ENCODE data around the gene UBE2F.
"Not testable (repeated sequence)": the region's sequence is repeated elsewhere in the genome, so short reads cannot be mapped to it uniquely, and the experiment has no call there.

The UBE2F gene

DNA sequence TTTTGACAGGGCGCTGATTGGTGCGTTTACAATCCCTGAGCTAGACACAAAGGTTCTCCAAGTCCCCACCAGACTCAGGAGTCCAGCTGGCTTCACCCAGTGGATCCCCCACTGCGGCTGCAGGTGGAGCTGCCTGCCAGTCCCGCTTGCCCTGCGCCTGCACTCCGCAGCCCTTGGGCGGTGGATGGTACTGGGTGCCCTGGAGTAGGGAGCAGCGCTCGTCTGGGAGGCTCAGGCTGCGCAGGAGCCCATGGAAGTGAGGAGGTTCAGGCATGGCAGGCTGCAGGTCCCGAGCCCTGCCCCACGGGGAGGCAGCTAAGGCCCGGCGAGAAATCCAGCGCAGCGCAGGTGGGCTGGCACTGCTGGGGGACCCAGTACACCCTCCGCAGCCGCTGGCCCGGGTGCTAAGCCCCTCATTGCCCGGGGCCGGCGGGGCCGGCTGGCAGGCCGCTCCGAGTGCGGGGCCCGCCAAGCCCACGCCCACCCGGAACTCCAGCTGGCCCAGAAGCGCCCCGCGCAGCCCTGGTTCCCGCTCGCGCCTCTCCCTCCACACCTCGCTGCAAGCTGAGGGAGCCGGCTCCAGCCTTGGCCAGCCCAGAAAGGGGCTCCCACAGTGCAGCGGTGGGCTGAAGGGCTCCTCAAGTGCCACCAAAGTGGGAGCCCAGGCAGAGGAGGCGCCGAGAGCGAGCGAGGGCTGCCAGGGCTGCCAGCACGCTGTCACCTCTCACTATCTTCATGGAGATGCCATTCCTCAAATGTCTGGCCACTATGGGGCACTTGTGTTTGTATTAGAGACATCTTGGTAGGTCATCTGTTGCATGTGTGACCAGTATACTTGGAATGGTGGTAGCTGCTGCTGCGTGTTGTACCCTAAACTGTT is 91.1 kb downstream of the UBE2F start:
- not testable (repeated sequence) for DNase-seq

DNA sequence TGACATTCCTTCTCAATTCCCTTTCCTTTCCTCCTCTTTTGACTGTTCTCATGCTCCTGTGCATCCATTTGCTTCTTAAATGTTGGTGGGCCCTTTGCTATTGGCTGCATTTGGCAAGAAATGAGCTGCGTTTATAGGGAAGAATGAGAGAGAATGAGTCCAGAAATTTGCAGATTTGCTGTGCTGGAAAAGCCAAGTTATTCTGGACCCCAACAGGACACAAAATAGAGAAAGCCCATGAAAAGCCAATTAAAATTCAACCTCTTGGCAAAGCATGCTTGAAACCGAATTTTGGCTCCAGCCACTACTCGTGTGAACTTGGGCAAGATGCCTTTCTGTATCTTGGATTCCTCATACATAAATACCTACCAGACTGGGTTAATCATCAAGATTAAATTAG is 92.7 kb downstream of the UBE2F start:
- DNase-seq = no peak

DNA sequence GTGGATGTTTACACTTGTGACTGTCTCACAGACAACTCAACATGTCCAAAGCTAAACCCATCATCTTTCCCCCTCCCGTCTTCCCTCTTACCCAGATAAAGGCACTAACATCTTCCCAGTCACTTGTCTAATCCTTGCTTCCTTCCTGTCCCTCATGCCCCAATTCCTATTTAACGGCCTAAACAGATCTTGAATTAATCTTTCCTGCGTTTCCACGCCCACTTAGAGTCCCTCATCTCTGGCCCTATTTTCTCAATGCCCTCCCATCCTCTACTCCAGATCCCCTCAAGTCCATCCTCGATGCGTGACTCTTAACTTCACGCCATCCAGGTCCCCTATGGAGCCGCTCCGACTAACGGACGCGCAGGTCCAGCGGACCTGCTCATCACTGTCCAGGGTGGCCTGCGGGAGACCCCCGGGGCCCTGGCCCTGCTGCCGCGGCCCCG is 93.3 kb downstream of the UBE2F start:
- DNase-seq = no peak

DNA sequence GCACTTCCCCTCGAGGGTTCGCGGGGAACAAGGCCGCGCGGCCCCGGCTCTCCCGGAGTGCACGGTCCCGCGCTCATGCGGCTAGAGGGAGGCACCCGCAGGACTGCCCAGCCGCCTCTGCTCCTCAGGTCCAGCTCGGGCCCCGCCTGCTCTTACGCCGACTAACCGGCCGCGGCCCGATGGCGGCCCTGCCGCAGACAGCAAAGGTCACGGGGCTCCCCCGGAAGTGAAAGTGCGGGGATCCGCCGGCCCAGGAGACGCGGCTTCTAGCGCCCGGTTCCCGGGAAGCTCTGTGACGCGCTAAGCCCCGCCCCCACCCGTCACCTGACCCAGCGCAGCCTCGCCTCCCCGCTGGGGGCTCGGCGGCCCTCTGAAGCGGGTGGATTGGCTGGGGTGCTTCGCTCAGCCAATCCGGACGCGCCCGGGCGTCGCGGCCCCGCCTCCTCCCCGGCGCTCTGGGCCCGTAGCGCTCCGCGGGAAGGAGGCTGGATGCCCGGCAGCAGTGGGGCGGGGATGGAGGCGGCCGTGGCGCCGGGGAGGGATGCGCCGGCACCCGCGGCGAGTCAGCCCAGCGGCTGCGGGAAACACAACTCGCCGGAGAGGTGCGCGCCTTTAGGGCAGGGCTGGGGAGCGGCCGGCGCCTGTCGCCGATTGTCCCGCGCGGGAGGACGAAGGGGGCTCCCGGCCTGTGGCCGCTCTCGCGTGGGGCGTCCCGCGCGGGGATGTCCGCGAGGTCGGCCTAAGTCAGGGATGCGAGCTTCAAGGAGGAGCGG is 93.9 kb downstream of the UBE2F start, which contains the start of gene SCLY:
Gene SCLY, plus strand, starts transcription at position 460 of the 773 bp plus-strand sequence. Its CDS starts 54 bp downstream, at position 514.
- peak; percentile 87 to 96 (median 92) for DNase-seq

DNA sequence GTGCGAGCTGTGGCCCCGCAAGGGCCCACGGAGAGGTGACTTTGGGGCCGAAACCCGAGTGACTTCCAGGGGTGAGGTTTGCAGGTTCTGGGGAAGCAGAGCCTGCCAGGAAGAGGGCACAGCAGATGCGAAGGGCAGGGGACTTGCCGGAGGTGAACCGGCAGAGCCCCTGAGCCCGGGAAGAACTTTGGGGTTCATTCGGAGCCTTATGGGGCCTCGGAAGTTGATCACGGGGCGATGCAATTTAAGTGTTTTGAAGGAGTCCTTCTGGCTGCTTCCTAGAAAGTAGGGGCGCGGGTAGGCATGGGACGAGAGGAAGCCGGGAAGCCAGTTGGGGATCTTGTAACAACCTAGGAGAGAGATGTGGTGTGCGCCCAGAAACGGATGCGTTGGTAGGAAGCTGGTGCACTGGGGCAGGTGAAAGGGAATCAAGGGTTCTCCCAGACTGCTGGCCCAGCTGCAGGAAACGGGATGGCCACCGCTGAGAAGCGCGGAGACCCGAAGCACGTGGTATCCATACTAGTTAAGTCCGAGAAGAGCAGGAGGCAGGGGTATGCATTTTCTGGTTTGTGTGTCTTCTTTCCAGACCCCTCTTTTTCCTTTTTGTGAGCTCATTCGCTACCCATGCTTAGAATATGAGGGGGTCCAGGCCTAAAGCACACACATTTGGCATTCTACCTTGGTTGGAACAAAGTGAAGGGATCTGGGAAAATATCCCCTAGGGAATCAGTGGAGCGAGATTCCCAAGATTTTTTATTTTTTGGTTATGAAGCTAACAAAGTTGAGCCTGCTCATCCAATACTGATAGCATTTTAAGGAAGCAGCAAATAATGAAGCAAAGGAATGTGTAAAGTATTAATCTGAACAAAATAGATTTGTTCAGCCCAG is 94.7 kb downstream of the UBE2F start:
- DNase-seq = no peak

DNA sequence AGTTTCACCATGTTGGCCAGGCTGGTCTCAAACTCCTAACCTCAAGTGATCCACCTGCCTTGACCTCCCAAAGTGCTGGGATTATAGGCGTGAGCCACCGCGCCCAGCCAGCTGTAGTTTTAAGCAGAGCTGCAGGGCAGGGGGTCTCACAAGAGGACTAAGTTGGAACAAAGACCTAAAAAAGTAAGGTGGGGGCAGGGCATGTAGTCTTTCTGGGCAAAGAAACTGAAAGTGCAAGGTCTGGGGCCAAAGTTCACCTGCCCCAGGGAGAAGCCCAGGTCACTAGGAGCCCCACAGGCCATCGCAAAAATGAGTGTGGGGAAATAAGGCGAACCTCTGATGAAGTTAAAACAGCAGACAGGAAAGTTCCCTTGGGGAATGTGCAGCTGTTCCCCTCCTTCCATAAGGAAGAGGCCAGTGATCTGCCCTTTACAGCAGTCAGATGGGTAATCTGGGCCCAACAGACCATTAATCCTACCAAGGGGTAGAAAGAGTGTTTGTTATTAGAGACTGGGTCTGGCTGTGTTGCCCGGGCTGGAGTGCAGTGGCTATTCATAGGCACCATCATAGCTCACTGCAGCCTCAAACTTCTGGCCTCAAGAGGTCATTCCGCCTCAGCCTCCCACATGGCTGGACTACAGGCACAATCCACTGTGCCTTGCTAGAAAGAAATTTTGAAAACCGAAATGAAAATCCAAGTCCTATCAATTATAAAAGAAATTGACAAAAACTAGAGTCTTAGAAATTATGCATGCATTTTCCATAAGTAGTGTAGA is 96.8 kb downstream of the UBE2F start:
- no peak for DNase-seq

DNA sequence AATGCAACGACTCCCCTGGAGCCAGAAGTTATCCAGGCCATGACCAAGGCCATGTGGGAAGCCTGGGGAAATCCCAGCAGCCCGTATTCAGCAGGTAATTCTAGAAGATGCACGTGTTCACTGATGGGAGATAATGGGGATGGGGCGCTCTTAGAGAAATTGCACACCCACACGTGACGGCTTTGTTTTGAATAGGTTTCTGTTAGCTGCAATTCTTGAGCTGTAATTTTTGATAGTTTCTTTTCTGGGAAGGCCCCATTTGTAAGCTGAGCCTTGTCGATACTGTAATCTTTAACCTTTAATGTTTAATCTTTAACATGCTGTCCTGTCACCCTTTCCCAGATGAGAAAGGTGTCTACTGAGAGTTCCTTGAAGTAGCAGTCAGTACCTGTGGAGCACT is 97.6 kb downstream of the UBE2F start:
- no peak for DNase-seq

DNA sequence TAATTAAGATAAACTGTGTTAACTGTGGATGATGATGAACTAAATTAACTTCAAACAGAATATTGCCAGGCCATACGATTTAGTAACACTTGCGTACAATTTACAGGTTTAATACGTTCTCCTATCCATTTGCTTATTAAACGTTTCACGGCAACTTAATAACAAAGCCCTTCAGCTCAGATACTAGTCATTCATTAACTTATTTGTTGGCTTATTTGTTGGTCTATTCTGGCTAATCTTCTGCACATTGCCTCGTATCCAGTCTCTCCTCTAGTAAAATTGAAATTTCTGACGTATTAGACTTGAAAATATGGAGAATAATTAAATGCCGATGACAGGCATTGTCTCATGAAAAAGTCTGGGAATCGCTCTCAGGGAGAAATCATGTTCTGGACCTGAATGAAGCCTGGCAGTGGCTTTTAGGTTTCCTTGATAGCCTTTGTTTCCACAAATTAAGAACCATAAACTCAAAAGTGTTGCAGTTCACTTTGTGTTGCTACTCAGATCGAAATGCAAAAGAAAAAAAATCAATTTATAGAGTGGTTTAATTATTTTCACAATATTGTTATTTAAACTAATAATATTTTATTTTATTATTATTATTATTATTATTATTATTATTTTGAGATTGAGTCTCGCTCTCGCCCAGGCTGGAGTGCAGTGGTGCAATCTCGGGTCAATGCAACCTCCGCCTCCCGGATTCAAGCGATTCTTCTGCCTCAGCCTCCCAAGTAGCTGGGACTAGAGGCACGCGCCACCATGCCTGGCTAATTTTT is 98.4 kb downstream of the UBE2F start:
- no peak for DNase-seq

DNA sequence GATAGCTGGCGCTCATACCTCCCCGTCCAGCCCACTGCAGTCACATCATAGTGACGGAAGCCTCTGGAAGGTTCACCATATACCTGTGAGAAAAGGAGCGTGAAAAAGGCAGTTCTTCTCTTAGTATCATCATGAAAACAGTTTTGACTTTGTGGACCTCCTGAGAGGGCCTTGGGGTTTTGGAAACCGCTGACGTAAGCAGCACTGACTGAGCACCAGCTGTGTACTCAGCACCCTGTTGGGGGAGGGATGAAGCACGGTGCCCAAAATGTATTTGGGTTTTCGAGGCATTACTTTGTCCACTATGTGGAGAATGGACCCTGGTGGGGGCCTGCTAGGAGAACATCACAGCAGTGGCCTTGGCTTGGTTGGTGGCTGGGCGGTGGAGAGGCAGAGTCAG is 99.4 kb downstream of the UBE2F start:
- no peak for DNase-seq

DNA sequence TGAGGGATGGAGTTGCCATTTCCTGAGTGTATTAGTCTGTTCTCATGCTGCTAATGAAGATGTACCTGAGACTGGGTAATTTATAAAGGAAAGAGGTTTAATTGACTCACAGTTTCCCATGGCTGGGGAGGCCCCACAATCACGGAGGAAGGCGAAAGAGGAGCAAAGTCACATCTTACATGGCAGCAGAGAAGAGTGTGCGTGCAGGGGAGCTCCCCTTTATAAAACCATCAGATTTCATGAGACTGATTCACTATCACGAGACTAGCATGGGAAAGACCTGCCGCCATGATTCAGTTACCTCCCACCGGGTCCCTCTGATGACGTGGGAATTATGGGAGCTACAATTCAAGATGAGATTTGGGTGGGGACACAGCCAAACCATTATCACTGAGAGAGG is 99.9 kb downstream of the UBE2F start:
- DNase-seq = not testable (repeated sequence)

DNA sequence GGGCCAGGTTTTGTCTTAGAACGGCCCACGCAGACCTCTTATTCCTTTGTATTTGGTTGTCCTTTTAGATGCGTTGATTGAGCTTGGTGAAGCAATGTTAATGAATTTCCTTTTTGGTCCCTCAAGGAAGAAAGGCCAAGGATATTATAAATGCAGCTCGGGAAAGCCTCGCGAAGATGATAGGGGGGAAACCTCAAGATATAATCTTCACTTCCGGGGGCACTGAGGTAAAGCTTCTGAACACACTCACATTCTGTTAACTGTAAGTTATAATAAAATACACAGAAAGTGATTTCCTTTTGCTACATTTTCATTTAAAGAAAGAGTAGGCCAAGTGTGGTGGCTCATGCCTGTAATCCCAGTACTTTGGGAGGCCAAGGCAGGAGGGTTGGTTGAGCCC is 101.1 kb downstream of the UBE2F start:
- no peak for DNase-seq

DNA sequence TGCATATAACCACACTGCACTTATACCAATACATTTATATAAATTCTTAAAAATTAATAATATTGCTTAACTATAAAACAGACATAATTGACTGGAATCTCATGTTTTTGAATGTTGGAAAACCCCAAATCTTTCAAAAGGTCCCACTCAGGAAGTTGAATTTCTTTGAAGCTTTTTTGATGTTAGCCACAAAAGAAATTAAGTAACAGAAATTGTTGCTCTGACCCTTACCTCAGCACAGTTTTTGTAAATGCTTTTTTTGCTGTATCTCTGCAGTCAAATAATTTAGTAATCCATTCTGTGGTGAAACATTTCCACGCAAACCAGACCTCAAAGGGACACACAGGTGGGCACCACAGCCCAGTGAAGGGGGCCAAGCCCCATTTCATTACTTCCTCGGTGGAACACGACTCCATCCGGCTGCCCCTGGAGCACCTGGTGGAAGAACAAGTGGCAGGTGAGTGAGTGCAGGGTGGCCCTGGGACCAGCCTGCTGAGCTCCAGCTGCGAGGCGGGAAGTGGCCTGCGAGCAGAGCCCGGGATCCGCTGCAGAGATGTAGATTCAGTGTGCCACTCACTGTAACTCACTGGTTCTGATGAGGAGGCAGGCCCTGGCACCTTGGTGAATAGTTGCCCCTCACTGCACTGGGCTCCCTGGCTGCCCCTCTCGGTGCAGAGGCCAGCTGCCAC is 102.4 kb downstream of the UBE2F start:
- DNase-seq = no peak

DNA sequence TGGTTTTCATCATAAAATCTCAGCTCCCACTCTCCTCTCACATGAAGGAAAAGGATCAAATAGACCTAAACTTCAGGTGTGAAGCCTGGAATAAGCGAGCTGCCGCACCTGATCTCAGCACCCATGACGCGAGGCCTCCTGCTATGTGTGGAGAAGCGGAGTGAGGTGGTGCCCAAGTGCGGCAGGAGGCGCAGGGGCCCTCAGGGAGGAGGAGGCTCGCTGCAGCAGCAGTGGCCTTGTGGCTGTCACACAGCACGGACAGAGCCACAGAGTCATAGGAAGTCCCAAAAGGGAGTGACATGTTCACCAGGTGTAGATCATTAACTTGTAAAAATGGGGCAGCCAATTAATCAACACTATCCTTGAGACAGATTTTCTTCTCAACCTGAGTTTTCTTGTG is 103.1 kb downstream of the UBE2F start:
- DNase-seq = no peak

DNA sequence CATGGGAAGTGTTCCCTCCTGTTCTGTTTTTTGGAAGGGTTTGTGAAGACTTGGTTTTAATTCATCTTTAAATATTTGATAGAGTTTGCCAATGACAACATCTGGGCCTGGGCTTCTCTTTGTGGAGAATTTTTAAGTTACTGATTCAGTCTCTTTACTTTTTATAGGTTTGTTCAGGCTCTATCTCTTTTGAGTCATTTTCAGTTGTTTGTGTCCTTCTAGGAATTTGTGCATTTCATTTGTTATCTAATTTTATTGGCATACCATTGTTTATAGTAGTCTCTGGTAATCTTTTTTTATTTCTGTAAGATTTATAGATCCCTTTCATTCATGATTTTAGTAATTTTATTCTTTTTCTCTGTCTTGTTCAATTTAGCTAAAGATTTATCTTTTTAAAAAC is 108.6 kb downstream of the UBE2F start:
- DNase-seq = no peak

DNA sequence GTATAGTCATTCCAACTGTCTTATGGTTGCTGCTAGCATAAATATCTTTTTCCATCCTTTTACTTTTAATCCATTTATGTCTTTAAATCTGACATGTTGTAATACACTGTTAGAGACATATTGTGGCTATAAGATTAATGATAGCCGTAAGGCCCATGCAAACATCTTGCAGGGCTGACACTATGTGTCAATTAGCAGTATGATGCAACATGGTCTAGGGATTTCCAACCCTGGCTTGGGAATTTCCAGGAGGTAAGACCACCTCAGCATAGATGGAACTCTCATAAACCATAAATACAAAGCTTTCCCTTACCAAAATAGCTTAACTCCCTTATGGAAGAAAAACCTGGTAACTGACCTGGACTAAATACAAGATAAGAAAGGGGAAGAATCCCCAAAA is 110.5 kb downstream of the UBE2F start:
- no peak for DNase-seq

DNA sequence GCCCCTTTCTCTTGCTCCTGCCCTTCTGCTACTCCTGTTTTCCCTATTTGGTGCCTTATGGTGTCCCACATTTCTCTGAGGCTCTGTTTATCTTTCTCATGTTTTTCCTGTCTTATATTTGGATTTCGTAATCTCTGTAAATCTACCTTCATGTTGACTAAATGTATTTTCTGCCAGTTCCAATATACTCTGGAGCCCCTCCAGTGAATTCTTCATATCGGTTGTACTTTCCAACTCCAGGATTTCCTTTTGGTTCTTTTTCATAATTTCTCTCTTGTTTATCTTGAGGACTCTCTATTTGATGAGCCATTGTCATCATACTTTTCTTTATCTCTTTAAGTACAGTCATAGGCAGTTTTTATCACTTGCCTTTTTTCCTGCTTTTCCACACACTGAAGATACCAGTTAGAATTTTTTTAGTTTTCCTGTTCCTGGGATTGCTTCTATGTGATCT is 113.1 kb downstream of the UBE2F start:
- DNase-seq = no peak

DNA sequence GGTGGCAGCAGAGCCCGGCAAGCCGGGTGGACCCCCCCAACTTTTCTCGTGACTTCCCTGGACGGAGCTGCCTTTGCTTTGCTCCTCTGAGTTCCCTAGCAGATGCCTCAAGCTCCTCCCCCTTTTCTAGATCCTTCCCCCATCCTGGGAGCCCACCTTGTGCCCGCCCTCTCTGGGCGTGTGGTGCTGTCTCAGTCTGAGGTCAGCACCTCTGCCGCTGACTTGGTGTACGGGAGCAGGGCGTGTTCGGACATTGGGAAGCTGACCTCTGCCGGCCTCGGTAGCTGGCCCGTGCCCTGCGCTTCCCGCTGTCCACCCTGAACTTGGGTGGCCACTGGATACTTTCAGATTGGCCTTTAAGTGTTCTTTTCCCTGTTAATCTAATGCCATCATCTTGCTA is 113.7 kb downstream of the UBE2F start:
- no peak for DNase-seq

DNA sequence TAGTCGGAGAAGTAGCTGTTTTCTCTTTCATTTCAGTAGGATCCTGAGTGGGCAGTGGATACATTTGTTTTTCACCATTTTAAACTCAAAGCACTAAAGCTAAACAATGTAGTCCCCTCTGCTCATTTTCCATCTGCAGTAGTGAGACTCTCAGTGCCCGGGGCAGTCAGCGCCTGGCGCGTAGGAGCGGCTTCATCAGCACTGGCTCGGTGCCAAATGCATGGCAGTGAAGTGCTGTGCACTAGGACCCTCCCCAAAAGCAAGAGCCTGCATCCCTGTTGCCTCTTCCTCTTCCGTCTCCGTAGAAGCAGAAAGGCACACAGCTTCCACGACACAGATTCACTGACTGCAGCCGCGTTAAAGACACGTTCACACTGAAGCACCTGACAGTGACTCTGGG is 114.3 kb downstream of the UBE2F start:
- DNase-seq = no peak

DNA sequence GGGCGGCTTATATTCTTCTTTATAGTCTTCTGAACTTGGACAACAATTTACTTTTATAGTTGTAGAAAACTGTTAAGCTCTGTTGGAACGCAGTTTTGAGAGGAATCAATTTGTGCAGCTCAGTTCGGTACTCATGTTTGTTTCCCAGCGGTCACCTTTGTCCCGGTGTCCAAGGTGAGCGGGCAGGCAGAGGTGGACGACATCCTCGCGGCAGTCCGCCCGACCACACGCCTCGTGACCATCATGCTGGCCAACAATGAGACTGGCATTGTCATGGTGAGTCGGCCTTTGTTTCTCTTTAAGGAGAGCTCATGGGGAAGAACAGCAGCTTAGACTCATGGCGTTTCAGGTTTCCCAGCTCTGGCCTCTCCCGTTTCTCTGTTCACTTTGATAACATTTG is 114.7 kb downstream of the UBE2F start:
- no peak for DNase-seq

DNA sequence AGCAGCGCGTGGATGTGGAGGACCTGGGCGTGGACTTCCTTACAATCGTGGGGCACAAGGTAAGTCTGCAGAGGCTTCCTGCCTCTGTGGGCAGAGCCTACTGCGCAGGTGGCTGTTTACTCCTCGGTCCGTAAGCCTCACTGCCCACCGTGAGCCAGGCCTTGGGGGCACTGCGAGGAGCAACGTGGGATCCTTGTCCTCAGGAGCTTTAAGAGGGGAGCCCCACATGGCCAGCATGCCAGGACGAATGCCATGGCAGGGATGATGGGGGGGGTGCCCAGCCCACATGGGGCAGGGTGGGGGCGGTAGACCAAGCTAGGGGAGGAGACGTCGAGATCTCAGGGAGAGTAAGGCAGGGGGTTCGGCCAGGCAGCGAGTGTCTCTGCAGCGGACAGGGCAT is 115.3 kb downstream of the UBE2F start:
- DNase-seq = no peak

DNA sequence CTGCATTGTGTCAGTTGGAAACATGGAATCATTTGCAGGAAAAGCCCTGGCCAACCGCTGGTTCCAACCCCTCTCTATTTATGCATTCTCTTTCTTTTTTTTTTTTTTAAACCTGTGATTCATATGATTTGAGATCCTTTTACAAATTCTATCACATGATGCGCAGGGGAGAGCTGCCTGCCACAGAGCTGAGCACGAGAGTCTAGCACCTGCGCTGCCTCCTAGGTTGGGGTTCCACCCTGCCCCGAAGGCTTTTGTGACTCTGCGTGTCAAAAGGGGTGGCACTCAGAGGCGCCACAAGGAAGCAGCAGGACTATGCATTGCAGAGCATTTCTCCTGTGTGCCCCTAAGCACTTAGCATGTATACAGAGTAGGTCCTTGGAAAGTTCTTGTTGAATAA is 116.0 kb downstream of the UBE2F start:
- DNase-seq = no peak

All from activated naive CD4-positive, alpha-beta T cell (primary cell).